Keratinocyte (primary cell): ENCODE measurements around the gene RASL10A. TPM values are rescaled to one million over a fixed set of nuclear protein-coding genes. Genes with fewer than 3 reads are reported as not detected.

Experiments used
- DNase-seq: peaks from one replicate; pipeline ENCODE4 v3.0.0-alpha.2; 2011; ENCODE audit warnings: low read depth, missing footprints, low spot score
- FAIRE-seq: peaks from 2 replicates; lab custom pipeline; 2011; peaks lifted over from hg19 to GRCh38; lab: Jason Lieb, UNC
- H2AFZ ChIP-seq: 2 replicates; pipeline ENCODE4 v1.6.0; 2012; ENCODE audit warnings: low read length, control low read depth, inconsistent platforms; ENCODE audit not compliant: control insufficient read depth
- H3K27ac ChIP-seq: 2 replicates; pipeline ENCODE4 v1.5.1; 2011; ENCODE audit warnings: low read length; ENCODE audit not compliant: control insufficient read depth, insufficient read depth
- H3K27me3 ChIP-seq: 3 replicates; pipeline ENCODE4 v1.6.0; 2011; ENCODE audit warnings: low read length; ENCODE audit not compliant: control insufficient read depth, insufficient read depth; ENCODE audit errors: extremely low read depth
- H3K36me3 ChIP-seq, 2 experiments: 2 replicates in 1 of 2; 3 replicates in 1 of 2; pipeline ENCODE4 v1.5.1; 2011; ENCODE audit warnings: low read length in 2 of 2, mild to moderate bottlenecking in 1 of 2; ENCODE audit not compliant: control insufficient read depth in 2 of 2, insufficient read depth in 2 of 2; ENCODE audit errors: extremely low read depth in 1 of 2
- H3K4me1 ChIP-seq: 3 replicates; pipeline ENCODE4 v1.5.1; 2011; ENCODE audit warnings: low read length; ENCODE audit not compliant: control insufficient read depth, insufficient read depth; ENCODE audit errors: extremely low read depth
- H3K4me2 ChIP-seq: 3 replicates; pipeline ENCODE4 v1.6.0; 2011; ENCODE audit warnings: low read depth, low read length; ENCODE audit not compliant: control insufficient read depth, insufficient read depth; ENCODE audit errors: extremely low read depth
- H3K4me3 ChIP-seq, 3 experiments: fragments of 200-600 bp in 1 of 3; sonication (generic) in 1 of 3; 2 replicates in 2 of 3; 3 replicates in 1 of 3; pipeline ENCODE4 v1.5.1; 2011 to 2016; ENCODE audit warnings: low read length in 3 of 3, mild to moderate bottlenecking in 3 of 3, control low read depth in 2 of 3, inconsistent platforms in 1 of 3, low read depth in 1 of 3, mixed read lengths in 1 of 3, mixed run types in 1 of 3, moderate library complexity in 1 of 3; ENCODE audit not compliant: control insufficient read depth in 2 of 3, insufficient read depth in 2 of 3; ENCODE audit errors: extremely low read depth in 1 of 3
- H3K79me2 ChIP-seq: 2 replicates; pipeline ENCODE4 v1.6.0; 2012; ENCODE audit warnings: low read length; ENCODE audit not compliant: control insufficient read depth, insufficient read depth
- H3K9ac ChIP-seq: 3 replicates; pipeline ENCODE4 v1.6.0; 2011; ENCODE audit warnings: low read length; ENCODE audit not compliant: control insufficient read depth, insufficient read depth; ENCODE audit errors: extremely low read depth
- H3K9me1 ChIP-seq: 3 replicates; pipeline ENCODE4 v1.6.0; 2011; ENCODE audit warnings: low read length; ENCODE audit not compliant: control insufficient read depth, insufficient read depth; ENCODE audit errors: extremely low read depth
- H3K9me3 ChIP-seq: 2 replicates; pipeline ENCODE4 v1.5.1; 2012; ENCODE audit warnings: low read depth, low read length; ENCODE audit not compliant: control insufficient read depth
- H4K20me1 ChIP-seq: 3 replicates; pipeline ENCODE4 v1.6.0; 2011; ENCODE audit warnings: low read length; ENCODE audit not compliant: control insufficient read depth, insufficient read depth; ENCODE audit errors: extremely low read depth
- CTCF ChIP-seq, 3 experiments: IDR thresholded peaks in 1 of 3; conservative IDR thresholded peaks in 1 of 3; optimal IDR thresholded peaks in 1 of 3; 2 replicates in 2 of 3; 3 replicates in 1 of 3; pipeline versions ENCODE3 to v1.5.1; 2011; ENCODE audit warnings: low read length in 3 of 3, mild to moderate bottlenecking in 3 of 3, moderate library complexity in 2 of 3, control low read depth in 1 of 3, inconsistent platforms in 1 of 3; ENCODE audit not compliant: insufficient read depth in 2 of 3; ENCODE audit errors: extremely low read depth in 1 of 3
- EZH2 ChIP-seq: IDR thresholded peaks from one replicate; pipeline ENCODE4 v1.6.1; 2012; ENCODE audit warnings: inconsistent platforms, mild to moderate bottlenecking, low read length, moderate library complexity
- dilution Hi-C: fragments of 300-500 bp; cut with MboI; formaldehyde crosslinking; loops from one replicate; pipeline ENCODE4 v1.7.0; 2020; ENCODE audit warnings: low sequenced_read_pairs; ENCODE audit not compliant: extremely low pct_ligation_motif_present
- polyA plus RNA-seq, 5 experiments: library from polyadenylated mRNA; depleted of rRNA in 3 of 5; stranded (reverse) in 3 of 5; stranded (forward) in 1 of 5; unstranded in 1 of 5; fragments of >200 nt; gene quantifications; 1 replicate in 1 of 5; 2 replicates in 3 of 5; 3 replicates in 1 of 5; pipeline versions ENCODE4 v1.2.1 to v1.2.3, GENCODE V29; 2011 to 2012; ENCODE audit warnings: missing spikeins in 2 of 5, low read depth in 1 of 5, low replicate concordance in 1 of 5
- small RNA-seq, 3 experiments: library from RNA; depleted of rRNA; stranded (forward); fragments of <200 nt; gene quantifications; one replicate each; pipeline ENCODE3, GENCODE V24; 2012; ENCODE audit warnings: low read depth in 3 of 3, low replicate concordance in 1 of 3; ENCODE audit not compliant: insufficient read length in 3 of 3

The RASL10A gene
- polyA plus RNA-seq, 1 donor (not counting 4 experiments of a cell fraction or from before 2014, with no cell fraction given): not detected

- Histone ChIP-seq H3K4me1 (peaks cover 15% of the 10 kb centered on the region), H3K79me2 (peaks cover 39% of the 10 kb centered on the region), H2AFZ (no peak overlapping the region), H4K20me1 (peaks cover 15% of the 10 kb centered on the region), H3K9ac (no peak overlapping the region), H3K27me3 (no peaks in the 10 kb centered on the region), H3K9me1 (no peaks in the 10 kb centered on the region), H3K4me2 (no peak overlapping the region), H3K9me3 (no peaks in the 10 kb centered on the region), H3K4me3 (no peak overlapping the region), H3K27ac (no peak overlapping the region), H3K36me3 (peaks cover 14 to 22% of the 10 kb centered on the region in 2 experiments)
- no peak for DNase-seq
- dilution Hi-C loops: no loop called here
- TF ChIP-seq CTCF (optimal IDR thresholded peaks at IDR 0.05 in 1 of 3, IDR thresholded peaks at IDR 0.05 in 1 of 3, conservative IDR thresholded peaks at IDR 0.05 in 1 of 3; ENCODE audit: extremely low read depth in 1 of 3, insufficient read depth in 2 of 3, low read length in 3 of 3): no peak
- no peak for TF ChIP-seq EZH2
- no peak for FAIRE-seq
These were observed 50.2 kb downstream of the RASL10A start for GRCh38 chr22:29265305-29265704.

GRCh38 chr22:29263791-29264276 is 51.7 kb downstream of the RASL10A start:
- peaks cover 24% of the 10 kb centered on the region for H3K79me2 ChIP-seq
- FAIRE-seq (no peak), DNase-seq (no peak)
- peaks cover 8% of the 10 kb centered on the region for H3K4me1 ChIP-seq
- TF ChIP-seq EZH2 (no peak), CTCF (optimal IDR thresholded peaks at IDR 0.05 in 1 of 3, IDR thresholded peaks at IDR 0.05 in 1 of 3, conservative IDR thresholded peaks at IDR 0.05 in 1 of 3; ENCODE audit: extremely low read depth in 1 of 3, insufficient read depth in 2 of 3, low read length in 3 of 3) (no peak)
- H3K4me2 ChIP-seq: no peak overlapping the region
- H3K9me3 ChIP-seq: no peaks in the 10 kb centered on the region
- H2AFZ ChIP-seq: no peak overlapping the region
- peaks cover 13 to 14% of the 10 kb centered on the region in 2 experiments for H3K36me3 ChIP-seq
- no peaks in the 10 kb centered on the region for H4K20me1 ChIP-seq
- H3K9ac ChIP-seq: no peak overlapping the region
- H3K4me3 ChIP-seq: no peak overlapping the region
- H3K27me3 ChIP-seq: no peaks in the 10 kb centered on the region
- H3K27ac ChIP-seq: no peak overlapping the region
- H3K9me1 ChIP-seq: no peaks in the 10 kb centered on the region
- dilution Hi-C loops: no loop called here

Small RNAs within 50 kb of the gene (small RNA-seq; reads per million reads assigned to genes)
- 0 reads per million in 3 experiments for gene MIR3653

Other genes with a start within 250 kb of the RASL10A start
- gene KREMEN1, start 242.7 kb downstream of the RASL10A start, polyA plus RNA-seq: 6.3 to 11.4 TPM (median 6.8 TPM) in 3 replicates
- not detected in 3 replicates for gene EMID1, start 109.8 kb downstream of the RASL10A start, polyA plus RNA-seq
- gene RHBDD3, start 47.7 kb downstream of the RASL10A start, polyA plus RNA-seq: 10.3 to 16.2 TPM (median 10.9 TPM) in 3 replicates
- 245 to 280 TPM (median 257 TPM) in 3 replicates for gene EWSR1, start 47.4 kb downstream of the RASL10A start, polyA plus RNA-seq
- gene GAS2L1, start 9.0 kb downstream of the RASL10A start, polyA plus RNA-seq: 11.3 to 21.1 TPM (median 12.2 TPM) in 3 replicates
- gene AP1B1, start 72.9 kb upstream of the RASL10A start, polyA plus RNA-seq: 45.7 to 83.2 TPM (median 55.3 TPM) in 3 replicates
- gene RFPL1, start 122.9 kb upstream of the RASL10A start, polyA plus RNA-seq: not detected in 3 replicates
- gene NEFH, start 164.5 kb upstream of the RASL10A start, polyA plus RNA-seq: 0.06 to 0.08 TPM (median 0.07 TPM) in 3 replicates
- gene THOC5, start 238.1 kb upstream of the RASL10A start, polyA plus RNA-seq: 34.1 to 35.6 TPM (median 35.4 TPM) in 3 replicates